Natural killer cell treated with Interleukin-12 subunit alpha and Interleukin-12 subunit beta and Interleukin-15 and Interleukin-18, amount 100 ng/mL, for 72 hours (primary cell): ENCODE results near the gene ZNF850. TPM values are rescaled to one million over a fixed set of nuclear protein-coding genes. Genes with fewer than 3 reads are reported as not detected.

Experiments
- ATAC-seq, 2 donors: fragments of 150-1000 bp; cut with Tn5 transposase in 1 of 2; sonication (Bioruptor Pico), chemical (Tn5 transposase) in 1 of 2; 2 replicates each; pipeline ENCODE4 v1.10.0; 2021
- DNase-seq: peaks from one replicate; pipeline ENCODE4 v3.0.0; 2022; ENCODE audit warnings: low spot score
- H3K27ac Mint-ChIP-seq, 2 donors: 1 replicate in 1 of 2; 2 replicates in 1 of 2; pipeline ENCODE4 v1.8.0; 2022; ENCODE audit warnings: mixed read lengths in 2 of 2, mild to moderate bottlenecking in 1 of 2, moderate library complexity in 1 of 2
- H3K27me3 Mint-ChIP-seq, 2 donors: 1 replicate in 1 of 2; 2 replicates in 1 of 2; pipeline ENCODE4 v1.8.0; 2022; ENCODE audit warnings: mixed read lengths in 2 of 2
- H3K36me3 Mint-ChIP-seq: one replicate; pipeline ENCODE4 v1.8.0; 2022; ENCODE audit warnings: mixed read lengths
- H3K4me1 Mint-ChIP-seq, 2 donors: 1 replicate in 1 of 2; 2 replicates in 1 of 2; pipeline ENCODE4 v1.8.0; 2022; ENCODE audit warnings: low read depth in 2 of 2, mixed read lengths in 2 of 2, mild to moderate bottlenecking in 1 of 2
- H3K4me3 Mint-ChIP-seq: one replicate; pipeline ENCODE4 v1.8.0; 2022; ENCODE audit warnings: mixed read lengths
- H3K9me3 Mint-ChIP-seq: 2 replicates; pipeline ENCODE4 v1.8.0; 2022; ENCODE audit warnings: mixed read lengths
- total RNA-seq, 2 donors: library from RNA; stranded (reverse); gene quantifications; one replicate each; pipeline ENCODE4 v1.2.3, GENCODE V29; 2022

The ZNF850 gene
- total RNA-seq, 2 donors from 2014 or later = 3.9 to 4.1 TPM

- Mint-ChIP-seq H3K4me1 (peaks cover 3 to 8% of the 10 kb centered on the region in 2 donors), H3K27ac (no peak overlapping the region), H3K36me3 (peaks cover 12% of the 10 kb centered on the region), H3K9me3 (peaks cover under 1% of the 10 kb centered on the region), H3K4me3 (no peak overlapping the region), H3K27me3 (no peaks in the 10 kb centered on the region)
- ATAC-seq = no peak
- no peak for DNase-seq
These were observed 98.4 kb downstream of the ZNF850 start for GRCh38 chr19:36674201-36674600.

GRCh38 chr19:36672368-36672767 is 100.2 kb downstream of the ZNF850 start:
- no peak for DNase-seq
- no peak overlapping the region for H3K4me3 Mint-ChIP-seq
- peaks cover 14 to 17% of the 10 kb centered on the region in 2 donors for H3K4me1 Mint-ChIP-seq
- peaks cover 9% of the 10 kb centered on the region for H3K36me3 Mint-ChIP-seq
- H3K27me3 Mint-ChIP-seq = no peaks in the 10 kb centered on the region
- ATAC-seq = no peak
- H3K27ac Mint-ChIP-seq = no peak overlapping the region
- H3K9me3 Mint-ChIP-seq = peaks cover 3% of the 10 kb centered on the region

- Mint-ChIP-seq H3K27ac (no peak overlapping the region), H3K4me1 (peaks cover 36 to 38% of the 10 kb centered on the region in 2 donors)
These were observed 104.0 kb downstream of the ZNF850 start for GRCh38 chr19:36668646-36669045.

GRCh38 chr19:36665832-36666231 is 106.8 kb downstream of the ZNF850 start:
- DNase-seq (no peak), ATAC-seq (no peak)
- H3K4me1 Mint-ChIP-seq = peaks cover 32 to 36% of the 10 kb centered on the region in 2 donors
- no peaks in the 10 kb centered on the region for H3K27me3 Mint-ChIP-seq
- H3K9me3 Mint-ChIP-seq = peaks cover 7% of the 10 kb centered on the region
- H3K36me3 Mint-ChIP-seq = peaks cover 58% of the 10 kb centered on the region
- H3K27ac Mint-ChIP-seq = peak overlapping the region; percentile 97 to 99
- H3K4me3 Mint-ChIP-seq = peak overlapping the region; percentile 100

More at GRCh38 chr19:36668646-36669045, 104.0 kb downstream of the ZNF850 start:
- H3K36me3 Mint-ChIP-seq = peaks cover 42% of the 10 kb centered on the region
- peak overlapping the region; percentile 63 for H3K4me3 Mint-ChIP-seq
- H3K9me3 Mint-ChIP-seq = peaks cover 7% of the 10 kb centered on the region
- ATAC-seq (no peak), DNase-seq (no peak)
- H3K27me3 Mint-ChIP-seq = no peaks in the 10 kb centered on the region

Other genes starting within 250 kb of the ZNF850 start
- gene ZNF260, start 244.5 kb downstream of the ZNF850 start, total RNA-seq = 1 to 10 TPM; 6.0 to 7.1 TPM
- 10 to 100 TPM; 11.0 to 14.6 TPM for gene ZNF529, start 199.5 kb downstream of the ZNF850 start, total RNA-seq
- 1 to 10 TPM; 3.0 to 3.9 TPM for gene ZNF382, start 167.5 kb downstream of the ZNF850 start, total RNA-seq
- gene ZNF461, start 106.0 kb downstream of the ZNF850 start, total RNA-seq = 10 to 100 TPM in 1 of 2 donors, 1 to 10 TPM in 1; 5.9 to 10.8 TPM
- gene ZNF567, start 85.2 kb downstream of the ZNF850 start, total RNA-seq = 1 to 10 TPM; 7.3 to 8.5 TPM
- gene ZNF790, start 65.6 kb upstream of the ZNF850 start, total RNA-seq = 1 to 10 TPM; 4.0 to 9.3 TPM
- 1 to 10 TPM; 3.0 to 6.1 TPM for gene ZNF345, start 78.1 kb upstream of the ZNF850 start, total RNA-seq
- gene ZNF829, start 143.5 kb upstream of the ZNF850 start, total RNA-seq = 1 to 10 TPM; 3.3 to 6.8 TPM
- 10 to 100 TPM in 1 of 2 donors, 1 to 10 TPM in 1; 8.0 to 12.7 TPM for gene ZNF568, start 143.5 kb upstream of the ZNF850 start, total RNA-seq